ENCODE measurements around the gene GLIS2. TPM values are rescaled to one million over a fixed set of nuclear protein-coding genes. Genes with fewer than 3 reads are reported as not detected.
A peak's percentile ranks its signal among the peaks of the same experiment; 100 is the strongest.

GLIS2 gene
- total RNA-seq, 1 donor from 2014 or later: 17.4 TPM

GRCh38 chr16:4365014-4365406 is 49.1 kb downstream of the GLIS2 start:
- peaks cover 5% of the 10 kb centered on the region for H3K4me1 Mint-ChIP-seq
- no peaks in the 10 kb centered on the region for H3K9me3 Mint-ChIP-seq
- H3K27ac Mint-ChIP-seq (ENCODE audit: unreplicated experiment): no peak overlapping the region
- no peak for DNase-seq (ENCODE audit: low read depth, low spot score)
- no peaks in the 10 kb centered on the region for H3K36me3 Mint-ChIP-seq (ENCODE audit: low read depth)
- TF ChIP-seq CTCF (conservative IDR thresholded peaks at IDR 0.05): no peak
- no peak overlapping the region for H3K4me3 Mint-ChIP-seq
- H3K27me3 Mint-ChIP-seq (ENCODE audit: low read depth): no peaks in the 10 kb centered on the region

- no peak for TF ChIP-seq CTCF (conservative IDR thresholded peaks at IDR 0.05)
- no peaks in the 10 kb centered on the region for H3K9me3 Mint-ChIP-seq
- no peaks in the 10 kb centered on the region for H3K27me3 Mint-ChIP-seq (ENCODE audit: low read depth)
- H3K36me3 Mint-ChIP-seq (ENCODE audit: low read depth): no peaks in the 10 kb centered on the region
- no peak for DNase-seq (ENCODE audit: low read depth, low spot score)
- H3K27ac Mint-ChIP-seq (ENCODE audit: unreplicated experiment): no peak overlapping the region
- peaks cover 5% of the 10 kb centered on the region for H3K4me1 Mint-ChIP-seq
- H3K4me3 Mint-ChIP-seq: no peak overlapping the region
Measured at GRCh38 chr16:4365615-4366014, 49.7 kb downstream of the GLIS2 start.

DNA sequence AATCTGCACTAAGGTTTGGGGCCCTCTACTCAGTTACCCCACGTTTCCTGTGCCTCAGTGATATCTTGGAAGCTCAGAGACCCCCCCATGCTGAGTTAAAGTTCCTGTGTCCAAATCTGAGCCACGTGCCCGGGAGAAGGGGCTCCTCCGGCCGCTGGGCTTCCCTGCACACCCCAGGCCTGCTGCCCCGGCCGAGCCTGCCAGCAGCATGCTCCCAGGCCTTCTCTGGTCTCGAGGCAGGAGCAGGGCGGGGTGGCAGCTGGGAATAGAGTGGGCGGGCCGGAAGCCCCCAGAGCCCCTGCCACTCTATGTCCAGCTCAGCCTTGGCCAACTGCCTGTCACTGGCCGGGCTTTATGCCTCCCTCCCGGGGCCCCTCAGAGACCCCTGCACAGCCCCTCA is 50.1 kb downstream of the GLIS2 start:
- TF ChIP-seq CTCF (conservative IDR thresholded peaks at IDR 0.05): no peak
- no peak for DNase-seq (ENCODE audit: low read depth, low spot score)
- Mint-ChIP-seq H3K9me3 (no peaks in the 10 kb centered on the region), H3K27ac (ENCODE audit: unreplicated experiment) (no peak overlapping the region), H3K36me3 (ENCODE audit: low read depth) (no peaks in the 10 kb centered on the region), H3K4me1 (peaks cover 5% of the 10 kb centered on the region), H3K27me3 (ENCODE audit: low read depth) (no peaks in the 10 kb centered on the region), H3K4me3 (no peak overlapping the region)

DNA sequence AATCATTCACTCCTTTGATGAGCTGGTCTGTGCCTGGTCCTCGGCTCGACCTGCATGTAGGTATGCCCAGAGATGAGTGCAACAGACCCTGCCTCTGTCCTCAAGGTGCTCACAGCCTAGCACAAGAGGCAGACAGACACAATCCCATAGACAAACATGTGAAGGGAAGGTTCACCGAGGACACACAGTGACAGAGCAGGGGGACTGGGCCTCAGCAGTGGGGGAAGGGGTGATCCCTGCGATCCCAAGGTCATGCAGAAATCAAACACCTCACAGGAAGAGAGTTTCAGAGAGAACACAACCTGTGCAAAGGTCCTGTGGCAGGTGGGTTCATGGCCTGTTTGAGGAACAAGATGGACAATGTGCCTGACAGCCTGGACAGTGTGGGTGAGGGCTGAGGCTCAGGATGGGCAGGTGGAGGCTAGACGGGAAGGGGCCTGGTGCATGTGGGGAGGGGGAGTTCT is 51.6 kb downstream of the GLIS2 start:
- no peak for DNase-seq (ENCODE audit: low read depth, low spot score)
- Mint-ChIP-seq H3K36me3 (ENCODE audit: low read depth) (no peaks in the 10 kb centered on the region), H3K4me1 (peaks cover 5% of the 10 kb centered on the region), H3K9me3 (no peaks in the 10 kb centered on the region), H3K27ac (ENCODE audit: unreplicated experiment) (peak overlapping the region; percentile 67), H3K27me3 (ENCODE audit: low read depth) (peaks cover 4% of the 10 kb centered on the region), H3K4me3 (no peak overlapping the region)
- no peak for TF ChIP-seq CTCF (conservative IDR thresholded peaks at IDR 0.05)

GRCh38 chr16:4369007-4369733 is 53.3 kb downstream of the GLIS2 start:
- no peaks in the 10 kb centered on the region for H3K36me3 Mint-ChIP-seq (ENCODE audit: low read depth)
- DNase-seq (ENCODE audit: low read depth, low spot score): no peak
- peaks cover 7% of the 10 kb centered on the region for H3K27me3 Mint-ChIP-seq (ENCODE audit: low read depth)
- no peak overlapping the region for H3K27ac Mint-ChIP-seq (ENCODE audit: unreplicated experiment)
- H3K4me1 Mint-ChIP-seq: peaks cover 5% of the 10 kb centered on the region
- TF ChIP-seq CTCF (conservative IDR thresholded peaks at IDR 0.05): no peak
- H3K4me3 Mint-ChIP-seq: peak overlapping the region; percentile 47
- no peaks in the 10 kb centered on the region for H3K9me3 Mint-ChIP-seq

Data from neural crest cell (in vitro differentiated cells).